ENCODE measurements around the gene GPR83.
"Not testable (repeated sequence)": the region's sequence is repeated elsewhere in the genome, so short reads cannot be mapped to it uniquely, and the experiment has no call there.

GPR83 gene

DNA sequence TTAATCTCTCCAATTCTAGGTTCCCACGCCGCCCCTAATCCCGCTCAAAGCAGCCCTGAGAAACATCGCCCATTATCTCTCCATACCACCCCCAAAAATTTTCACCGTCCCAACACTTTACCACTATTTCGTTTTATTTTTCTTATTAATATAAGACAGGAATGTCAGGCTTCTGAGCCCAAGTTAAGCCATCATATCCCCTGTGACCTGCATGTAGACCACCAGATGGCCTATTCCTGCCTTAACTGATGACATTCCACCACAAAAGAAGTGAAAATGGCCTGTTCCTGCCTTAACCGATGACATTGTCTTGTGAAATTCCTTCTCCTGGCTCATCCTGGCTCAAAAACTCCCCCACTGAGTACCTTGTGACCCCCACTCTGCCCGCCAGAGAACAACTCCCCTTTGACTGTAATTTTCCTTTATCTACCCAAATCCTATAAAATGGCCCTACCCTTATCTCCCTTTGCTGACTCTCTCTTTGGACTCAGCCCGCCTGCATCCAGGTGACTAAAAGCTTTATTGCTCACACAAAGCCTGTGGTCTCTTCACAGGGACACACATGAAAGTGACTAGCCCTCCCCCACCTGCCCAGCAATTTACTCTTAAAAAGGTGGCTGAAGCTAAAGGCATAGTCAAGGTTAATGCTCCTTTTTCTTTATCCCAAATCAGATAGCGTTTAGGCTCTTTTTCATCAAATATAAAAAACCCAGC, 50.2 kb downstream of the GPR83 start:
- DNase-seq = not testable (repeated sequence)

DNA sequence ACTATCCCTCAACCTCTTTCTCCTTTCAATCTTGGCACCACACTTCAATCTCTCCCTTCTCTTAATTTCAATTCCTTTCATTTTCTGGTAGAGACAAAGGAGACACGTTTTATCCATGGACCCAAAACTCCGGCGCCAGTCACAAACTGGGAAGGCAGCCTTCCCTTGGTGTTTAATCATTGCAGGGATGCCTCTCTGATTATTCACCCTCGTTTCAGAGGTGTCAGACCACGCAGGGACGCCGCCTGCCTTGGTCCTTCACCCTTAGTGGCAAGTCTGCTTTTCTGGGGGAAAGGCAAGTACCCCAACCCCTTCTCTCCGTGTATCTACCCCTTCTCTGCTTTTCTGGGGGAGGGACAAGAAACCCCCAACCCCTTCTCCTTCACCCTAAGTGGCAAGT, 54.9 kb downstream of the GPR83 start:
- DNase-seq = not testable (repeated sequence)

- DNase-seq = no peak
Measured at GRCh38 chr11:94343495-94343894, 57.7 kb downstream of the GPR83 start.

DNA sequence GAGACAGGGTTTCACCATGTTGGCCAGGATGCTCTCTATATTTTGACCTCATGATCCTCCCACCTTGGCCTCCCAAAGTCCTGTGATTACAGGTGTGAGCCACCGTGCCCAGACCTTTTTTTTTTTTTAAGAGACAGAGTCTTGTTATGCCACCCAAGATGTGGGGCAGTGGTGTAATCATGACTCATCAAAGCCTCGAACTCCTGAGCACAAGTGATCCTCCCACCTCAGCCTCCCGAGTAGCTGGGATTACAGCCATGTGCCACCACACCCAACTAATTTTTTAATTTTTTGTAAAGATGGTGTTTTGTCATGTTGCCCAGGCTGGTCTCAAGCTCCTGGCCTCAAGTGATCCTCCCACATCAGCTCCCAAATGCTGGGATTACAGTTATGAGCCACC, 59.0 kb downstream of the GPR83 start:
- DNase-seq = no peak

DNA sequence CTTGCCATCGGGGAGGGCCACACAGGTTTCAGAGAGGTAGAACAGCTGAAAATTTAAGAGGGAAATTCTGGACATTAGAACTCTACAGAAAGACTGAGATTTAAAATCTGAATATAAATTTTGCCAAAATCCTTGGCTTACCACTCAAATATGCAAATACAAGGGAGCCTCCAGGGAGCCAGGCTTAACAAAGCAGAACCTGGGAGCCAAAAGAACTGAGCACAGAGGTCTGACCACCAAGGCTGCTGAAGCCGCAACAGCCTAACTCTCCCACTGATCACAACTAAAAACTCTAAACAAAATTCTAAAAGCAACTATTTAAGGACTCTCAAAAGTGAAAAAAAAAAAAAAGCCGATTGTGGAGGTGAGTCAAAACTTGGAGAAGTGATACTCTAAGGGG, 62.6 kb downstream of the GPR83 start:
- no peak for DNase-seq

DNA sequence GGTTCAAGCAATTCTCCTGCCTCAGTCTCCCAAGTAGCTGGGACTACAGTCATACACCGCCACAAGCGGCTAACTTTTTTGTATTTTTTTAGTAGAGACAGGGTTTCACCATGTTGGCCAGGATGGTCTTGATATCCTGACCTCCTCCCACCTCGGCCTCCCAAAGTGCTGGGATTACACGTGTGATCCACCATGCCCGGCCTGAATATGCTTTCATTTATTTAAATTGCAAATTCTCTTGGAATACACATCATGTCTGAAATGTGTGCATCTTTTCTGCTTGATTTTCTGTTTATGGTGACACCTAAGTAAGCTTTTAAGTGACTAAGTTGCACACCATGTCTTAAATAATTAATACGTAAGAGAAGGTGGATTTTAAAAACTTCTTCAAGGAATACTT, 65.2 kb downstream of the GPR83 start:
- no peak for DNase-seq

DNA sequence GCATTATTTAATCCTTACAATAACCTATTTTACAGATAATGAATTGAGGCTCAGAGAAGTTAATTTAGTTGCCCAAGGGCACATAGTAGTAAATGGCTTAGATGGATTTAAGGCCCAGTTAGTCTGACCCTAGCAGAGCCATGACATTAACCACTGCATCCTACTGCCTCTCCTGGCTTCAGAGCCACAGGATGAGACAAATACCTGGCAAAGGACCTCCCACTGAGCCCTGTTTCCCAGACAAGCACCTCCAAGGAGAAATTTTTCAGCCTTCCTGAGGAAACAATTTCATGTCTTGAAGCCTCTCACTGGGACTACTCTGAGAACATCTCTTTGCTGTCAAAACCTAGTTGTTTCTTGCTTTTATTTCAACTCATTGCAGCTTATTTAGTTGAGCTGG, 68.4 kb downstream of the GPR83 start:
- DNase-seq = no peak

GRCh38 chr11:94330789-94331188, 70.4 kb downstream of the GPR83 start:
- no peak for DNase-seq

DNA sequence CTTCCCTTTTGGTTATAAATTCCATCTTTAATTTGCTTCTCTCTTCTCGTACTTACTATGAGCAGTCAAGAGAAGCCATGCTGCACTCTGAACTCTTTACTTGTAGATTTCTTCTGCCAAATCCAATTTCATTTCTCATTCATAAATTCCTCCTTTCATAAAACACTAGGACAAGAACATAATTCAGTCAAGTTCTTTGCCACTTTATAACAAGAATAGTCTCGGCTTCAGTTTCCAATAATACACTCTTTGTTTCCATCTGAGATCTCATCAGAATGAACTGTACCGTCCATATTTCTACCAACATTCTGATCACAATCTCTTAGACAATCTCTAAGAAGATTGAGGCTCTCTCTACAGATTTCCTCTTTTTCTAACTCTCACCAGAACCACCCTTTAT, 71.7 kb downstream of the GPR83 start:
- no peak for DNase-seq

- no peak for DNase-seq
Measured at GRCh38 chr11:94328587-94329080, 72.6 kb downstream of the GPR83 start.

All from fibroblast of upper back skin (primary cell).